Keratinocyte (primary cell): Measurements from ENCODE around the gene EGF.

Experiments used
- EZH2 ChIP-seq: IDR thresholded peaks from one replicate; pipeline ENCODE4 v1.6.1; 2012; ENCODE audit warnings: inconsistent platforms, mild to moderate bottlenecking, low read length, moderate library complexity
- TF ChIP-seq, protein P1 (sequence below), 3 experiments: IDR thresholded peaks in 1 of 3; conservative IDR thresholded peaks in 1 of 3; optimal IDR thresholded peaks in 1 of 3; 2 replicates in 2 of 3; 3 replicates in 1 of 3; pipeline versions ENCODE3 to v1.5.1; 2011; ENCODE audit warnings: low read length in 3 of 3, mild to moderate bottlenecking in 3 of 3, moderate library complexity in 2 of 3, control low read depth in 1 of 3, inconsistent platforms in 1 of 3; ENCODE audit not compliant: insufficient read depth in 2 of 3; ENCODE audit errors: extremely low read depth in 1 of 3

DNA sequence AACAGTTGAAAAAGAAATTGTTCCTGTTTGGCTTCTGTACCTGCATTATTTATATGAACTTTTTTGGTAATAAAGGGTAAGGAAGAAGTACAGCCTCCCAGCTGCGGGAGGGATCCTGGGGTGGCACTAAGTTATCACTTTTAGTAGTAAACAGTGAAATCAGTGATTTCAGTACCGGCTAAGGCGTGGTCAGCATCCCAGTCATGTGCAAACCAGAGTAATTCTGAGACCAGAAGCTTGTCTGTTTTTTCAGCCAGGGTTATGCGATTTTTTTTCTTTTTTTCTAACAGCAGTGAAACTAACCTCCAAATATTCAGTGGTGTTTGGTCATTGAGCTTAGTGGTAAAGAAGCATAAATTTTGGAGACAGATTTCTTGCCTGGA is 3.3 kb downstream of the EGF start:
- TF ChIP-seq, protein P1, sequence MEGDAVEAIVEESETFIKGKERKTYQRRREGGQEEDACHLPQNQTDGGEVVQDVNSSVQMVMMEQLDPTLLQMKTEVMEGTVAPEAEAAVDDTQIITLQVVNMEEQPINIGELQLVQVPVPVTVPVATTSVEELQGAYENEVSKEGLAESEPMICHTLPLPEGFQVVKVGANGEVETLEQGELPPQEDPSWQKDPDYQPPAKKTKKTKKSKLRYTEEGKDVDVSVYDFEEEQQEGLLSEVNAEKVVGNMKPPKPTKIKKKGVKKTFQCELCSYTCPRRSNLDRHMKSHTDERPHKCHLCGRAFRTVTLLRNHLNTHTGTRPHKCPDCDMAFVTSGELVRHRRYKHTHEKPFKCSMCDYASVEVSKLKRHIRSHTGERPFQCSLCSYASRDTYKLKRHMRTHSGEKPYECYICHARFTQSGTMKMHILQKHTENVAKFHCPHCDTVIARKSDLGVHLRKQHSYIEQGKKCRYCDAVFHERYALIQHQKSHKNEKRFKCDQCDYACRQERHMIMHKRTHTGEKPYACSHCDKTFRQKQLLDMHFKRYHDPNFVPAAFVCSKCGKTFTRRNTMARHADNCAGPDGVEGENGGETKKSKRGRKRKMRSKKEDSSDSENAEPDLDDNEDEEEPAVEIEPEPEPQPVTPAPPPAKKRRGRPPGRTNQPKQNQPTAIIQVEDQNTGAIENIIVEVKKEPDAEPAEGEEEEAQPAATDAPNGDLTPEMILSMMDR (optimal IDR thresholded peaks at IDR 0.05 in 1 of 3, IDR thresholded peaks at IDR 0.05 in 1 of 3, conservative IDR thresholded peaks at IDR 0.05 in 1 of 3; ENCODE audit: extremely low read depth in 1 of 3, insufficient read depth in 2 of 3, low read length in 3 of 3): no peak
- no peak for TF ChIP-seq EZH2
